Measurements from ENCODE around the gene RPL28. TPM values are rescaled to one million over a fixed set of nuclear protein-coding genes. Genes with fewer than 3 reads are reported as not detected.

RPL28 gene
- total and polyA plus RNA-seq, 2 of the 4 experiments (the other 2 are of a cell fraction): 386 to 1,693 TPM

DNA sequence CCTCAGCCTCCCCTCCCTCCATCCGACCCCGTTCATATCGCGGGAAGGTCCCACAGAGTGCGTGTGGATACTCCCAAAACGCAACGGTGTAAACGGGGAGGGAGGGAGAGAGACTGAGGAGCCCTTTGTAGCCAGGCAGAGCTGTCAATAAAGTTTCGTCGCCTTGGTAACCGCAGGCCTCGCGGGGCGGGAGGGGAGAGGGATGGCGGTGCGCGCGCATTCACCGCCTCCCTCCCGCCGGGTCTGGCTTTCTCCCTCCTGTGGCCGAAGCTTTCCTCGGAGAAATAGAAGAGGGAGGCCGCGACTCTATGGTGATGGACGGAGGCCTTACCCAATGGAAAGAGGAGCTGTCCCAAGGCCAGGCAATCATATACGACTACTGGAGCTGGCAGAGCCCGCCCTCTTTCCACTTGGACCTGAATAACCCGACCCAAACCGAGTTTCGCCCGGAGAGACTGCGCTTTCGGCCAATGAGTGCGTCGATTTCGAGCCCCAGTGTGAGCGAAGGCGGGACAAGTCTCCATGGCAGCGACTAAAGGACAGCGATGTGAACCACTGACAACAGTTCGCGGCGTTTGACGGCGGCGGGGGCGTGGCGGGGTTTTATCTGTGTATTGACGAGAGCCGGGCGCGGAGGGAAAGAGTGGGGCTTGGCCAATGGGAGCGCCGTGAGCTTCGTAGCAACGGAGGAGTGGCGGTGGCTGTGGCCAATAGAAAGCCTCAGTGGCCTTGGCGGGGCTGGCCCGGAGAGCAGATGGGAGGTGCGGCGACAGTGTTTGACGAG is 46.4 kb upstream of the RPL28 start, which contains the start of gene KMT5C:
Gene KMT5C, plus strand, starts transcription at position 772 of the 784 bp plus-strand sequence. CDS start 2,061 bp downstream, outside the sequence.
- CTCF ChIA-PET: interaction anchor here (0.6 to 1.5 kb wide), 5 partner anchors 8 to 175 kb away, joined by 3 to 11 read pairs (median 5); partner anchors contain the start of gene TMEM238
- peak within 1 kb of the TSS; percentile 88 for H3K27ac ChIP-seq (ENCODE audit: insufficient read depth, low read length)
- 0 out of 2 replicates have a peak within 1 kb of the TSS, but pooled peaks have one; percentile 15 for H2BK20ac ChIP-seq (ENCODE audit: low read depth, low read length)
- no peaks in the 10 kb centered on the region for H3K27me3 ChIP-seq (ENCODE audit: control insufficient read depth, insufficient read depth, low read length)
- H4K8ac ChIP-seq (ENCODE audit: low read depth in 2 of 2, low read length in 2 of 2): peak within 1 kb of the TSS; percentile 11 to 92; a peak in 3 of 4 replicates
- H2BK15ac ChIP-seq (ENCODE audit: low read depth, low read length): peak within 1 kb of the TSS; percentile 37; the same call in 1 of the 3 replicates
- peak within 1 kb of the TSS; percentile 87 for H3K4me3 ChIP-seq (ENCODE audit: insufficient read depth, low read depth, low read length)
- POLR2A ChIA-PET (ENCODE audit: unreplicated experiment): interaction anchor here (0.6 kb wide), 1 partner anchor 18 kb away, joined by 4 read pairs; no protein-coding TSS in a partner anchor
- H3K56ac ChIP-seq (ENCODE audit: extremely low read depth, insufficient read depth, low read length): peak within 1 kb of the TSS; percentile 35; the same call in 1 of the 2 replicates
- peak within 1 kb of the TSS; percentile 75 for H2BK120ac ChIP-seq (ENCODE audit: low read depth, low read length)
- H3K23ac ChIP-seq (ENCODE audit: low read depth, low read length): peak within 1 kb of the TSS; percentile 33; the same call in 1 of the 2 replicates
- peak within 1 kb of the TSS; percentile 76 for H3K4ac ChIP-seq (ENCODE audit: low read depth, low read length)
- in situ Hi-C loops (cut with MboI; ENCODE audit: low sequenced_read_pairs): no loop called here
- H4K20me1 ChIP-seq (ENCODE audit: insufficient read depth, low read length): peaks cover 6% of the 10 kb centered on the region
- H2AFZ ChIP-seq (replicated peaks; ENCODE audit: low read length, poor library complexity): peak within 1 kb of the TSS; percentile 95
- ATAC-seq (ENCODE audit: low read depth) (peak; percentile 93), DNase-seq (peak; percentile 100)
- WGBS, 2 experiments (ENCODE audit: extremely low coverage in 2 of 2, insufficient read length in 1 of 2): 0% methylated on average over 13 of the region's 63 CpGs; no CpG with 5 or more reads in 1 of the 2 experiments
- H3K36me3 ChIP-seq (ENCODE audit: control insufficient read depth, insufficient read depth, low read length): peaks cover 7% of the 10 kb centered on the region; the same call in 1 of the 2 replicates
- H4K5ac ChIP-seq (ENCODE audit: low read depth, low read length): peak within 1 kb of the TSS; percentile 44
- peak within 1 kb of the TSS; percentile 95 for H3K4me2 ChIP-seq (ENCODE audit: low read depth, low read length)
- no TSS peak for BruUV-seq (replicated peaks)
- H3K14ac ChIP-seq (replicated peaks; ENCODE audit: low read depth, low read length): peak within 1 kb of the TSS; percentile 69
- TF ChIP-seq, protein P1, sequence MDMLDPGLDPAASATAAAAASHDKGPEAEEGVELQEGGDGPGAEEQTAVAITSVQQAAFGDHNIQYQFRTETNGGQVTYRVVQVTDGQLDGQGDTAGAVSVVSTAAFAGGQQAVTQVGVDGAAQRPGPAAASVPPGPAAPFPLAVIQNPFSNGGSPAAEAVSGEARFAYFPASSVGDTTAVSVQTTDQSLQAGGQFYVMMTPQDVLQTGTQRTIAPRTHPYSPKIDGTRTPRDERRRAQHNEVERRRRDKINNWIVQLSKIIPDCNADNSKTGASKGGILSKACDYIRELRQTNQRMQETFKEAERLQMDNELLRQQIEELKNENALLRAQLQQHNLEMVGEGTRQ (IDR thresholded peaks at IDR 0.05; ENCODE audit: low read depth, low read length): no peak
- TF ChIP-seq SMC3 (IDR thresholded peaks at IDR 0.05; ENCODE audit: low read depth, low read length) (no peak), NFE2L2 (IDR thresholded peaks at IDR 0.05; ENCODE audit: low read depth, low read length) (no peak), POLR2A (IDR thresholded peaks at IDR 0.05; ENCODE audit: low read depth, low read length) (peak; percentile 59; the same call in 1 of the 2 replicates), BHLHE40 (IDR thresholded peaks at IDR 0.05; ENCODE audit: low read depth, low read length) (no peak), MXI1 (IDR thresholded peaks at IDR 0.05; ENCODE audit: borderline replicate concordance, low read depth, low read length) (0 out of 2 replicates have a peak, but pooled peaks have one; percentile 36), FOS (IDR thresholded peaks at IDR 0.05; ENCODE audit: low read depth, low read length) (peak; percentile 53; the same call in 1 of the 2 replicates), MAZ (IDR thresholded peaks at IDR 0.05; ENCODE audit: borderline replicate concordance, low read depth, low read length) (peak; percentile 98), RAD21 (IDR thresholded peaks at IDR 0.05; ENCODE audit: low read length) (peak; percentile 21; the same call in 1 of the 2 replicates), CHD1 (IDR thresholded peaks at IDR 0.05; ENCODE audit: low read depth, low read length) (no peak), CEBPB (IDR thresholded peaks at IDR 0.05; ENCODE audit: low read depth, low read length) (no peak)
- TF ChIP-seq, protein P2, sequence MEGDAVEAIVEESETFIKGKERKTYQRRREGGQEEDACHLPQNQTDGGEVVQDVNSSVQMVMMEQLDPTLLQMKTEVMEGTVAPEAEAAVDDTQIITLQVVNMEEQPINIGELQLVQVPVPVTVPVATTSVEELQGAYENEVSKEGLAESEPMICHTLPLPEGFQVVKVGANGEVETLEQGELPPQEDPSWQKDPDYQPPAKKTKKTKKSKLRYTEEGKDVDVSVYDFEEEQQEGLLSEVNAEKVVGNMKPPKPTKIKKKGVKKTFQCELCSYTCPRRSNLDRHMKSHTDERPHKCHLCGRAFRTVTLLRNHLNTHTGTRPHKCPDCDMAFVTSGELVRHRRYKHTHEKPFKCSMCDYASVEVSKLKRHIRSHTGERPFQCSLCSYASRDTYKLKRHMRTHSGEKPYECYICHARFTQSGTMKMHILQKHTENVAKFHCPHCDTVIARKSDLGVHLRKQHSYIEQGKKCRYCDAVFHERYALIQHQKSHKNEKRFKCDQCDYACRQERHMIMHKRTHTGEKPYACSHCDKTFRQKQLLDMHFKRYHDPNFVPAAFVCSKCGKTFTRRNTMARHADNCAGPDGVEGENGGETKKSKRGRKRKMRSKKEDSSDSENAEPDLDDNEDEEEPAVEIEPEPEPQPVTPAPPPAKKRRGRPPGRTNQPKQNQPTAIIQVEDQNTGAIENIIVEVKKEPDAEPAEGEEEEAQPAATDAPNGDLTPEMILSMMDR (conservative IDR thresholded peaks at IDR 0.05; ENCODE audit: low read depth, low read length): peak; percentile 55
- H3K9me3 ChIP-seq (ENCODE audit: control insufficient read depth, insufficient read depth, low read length): no peaks in the 10 kb centered on the region
- H3K9ac ChIP-seq (ENCODE audit: low read depth, low read length): peak within 1 kb of the TSS; percentile 92
- peak within 1 kb of the TSS; percentile 79 for H2AK5ac ChIP-seq (ENCODE audit: low read depth, low read length)
- peaks cover 10% of the 10 kb centered on the region; the same call in 1 of the 2 replicates for H3K9me1 ChIP-seq (ENCODE audit: insufficient read depth, low read length)
- intact Hi-C loops (cut with micrococcal nuclease): no loop called here
- dilution Hi-C loops (cut with HindIII; ENCODE audit: low sequenced_read_pairs, unreplicated experiment): no loop called here
- H3K4me1 ChIP-seq (ENCODE audit: control insufficient read depth, insufficient read depth, low read length): peaks cover 9% of the 10 kb centered on the region
- peak within 1 kb of the TSS; percentile 57 for H4K91ac ChIP-seq (ENCODE audit: insufficient read depth, low read depth, low read length)
- H2BK5ac ChIP-seq (ENCODE audit: low read depth, low read length, poor library complexity, severe bottlenecking): peak within 1 kb of the TSS; percentile 77
- peaks cover 4 to 17% of the 10 kb centered on the region in 2 experiments; a peak in 3 of 4 replicates for H3K79me1 ChIP-seq (ENCODE audit: low read depth in 1 of 2, low read length in 2 of 2)
- peak within 1 kb of the TSS; percentile 39 for H3K18ac ChIP-seq (ENCODE audit: low read depth, low read length)
- H2AK9ac ChIP-seq (replicated peaks; ENCODE audit: low read depth, low read length, poor library complexity): peak within 1 kb of the TSS; percentile 97

All from IMR-90 (cell line).